GM04504 (cell line): ENCODE measurements around the gene TJP2.
A peak's percentile ranks its signal among the peaks of the same experiment; 100 is the strongest.

Experiments
- DNase-seq: peaks from one replicate; pipeline ENCODE4 v3.0.0-alpha.2; 2012; ENCODE audit warnings: low read depth

Gene TJP2

GRCh38 chr9:69191231-69191630 is 17.2 kb downstream of the TJP2 start:
- no peak for DNase-seq

GRCh38 chr9:69192214-69192613 is 18.1 kb downstream of the TJP2 start:
- DNase-seq: no peak

GRCh38 chr9:69193685-69194032 is 19.6 kb downstream of the TJP2 start:
- DNase-seq: no peak

GRCh38 chr9:69194702-69195418 is 20.8 kb downstream of the TJP2 start:
- no peak for DNase-seq

GRCh38 chr9:69195668-69196067 is 21.6 kb downstream of the TJP2 start:
- no peak for DNase-seq

GRCh38 chr9:69197687-69198086 is 23.6 kb downstream of the TJP2 start:
- DNase-seq: no peak

- DNase-seq: no peak
These were observed 24.6 kb downstream of the TJP2 start for GRCh38 chr9:69198521-69199220.

GRCh38 chr9:69199769-69200470 is 25.8 kb downstream of the TJP2 start:
- DNase-seq: no peak

GRCh38 chr9:69202556-69202955 is 28.5 kb downstream of the TJP2 start:
- no peak for DNase-seq

- no peak for DNase-seq
These were observed 30.2 kb downstream of the TJP2 start for GRCh38 chr9:69204326-69204725.

- peak; percentile 16 for DNase-seq
These were observed 30.8 kb downstream of the TJP2 start for GRCh38 chr9:69204849-69205248.

GRCh38 chr9:69206047-69206446 is 32.0 kb downstream of the TJP2 start:
- DNase-seq: no peak

GRCh38 chr9:69207503-69207902 is 33.4 kb downstream of the TJP2 start:
- no peak for DNase-seq

- no peak for DNase-seq
These were observed 37.5 kb downstream of the TJP2 start for GRCh38 chr9:69211424-69212036.

GRCh38 chr9:69213647-69214046 is 39.6 kb downstream of the TJP2 start:
- no peak for DNase-seq

GRCh38 chr9:69214939-69215338 is 40.9 kb downstream of the TJP2 start:
- no peak for DNase-seq

GRCh38 chr9:69215774-69216485 is 41.9 kb downstream of the TJP2 start:
- DNase-seq: no peak

GRCh38 chr9:69218166-69218565 is 44.1 kb downstream of the TJP2 start:
- no peak for DNase-seq

GRCh38 chr9:69221036-69221435 is 47.0 kb downstream of the TJP2 start:
- no peak for DNase-seq

GRCh38 chr9:69222970-69223369 is 48.9 kb downstream of the TJP2 start:
- DNase-seq: no peak

- DNase-seq: peak; percentile 38
These were observed 49.5 kb downstream of the TJP2 start for GRCh38 chr9:69223605-69224004.

- DNase-seq: no peak
These were observed 55.3 kb downstream of the TJP2 start for GRCh38 chr9:69229367-69229766.
